GM12864 (cell line): Measurements from ENCODE around the gene GPR156.

Experiments used
- DNase-seq: peaks from one replicate; pipeline ENCODE4 v3.0.0-alpha.2; 2011; ENCODE audit warnings: low read depth
- H3K4me3 ChIP-seq: 2 replicates; pipeline ENCODE4 v1.5.1; 2011; ENCODE audit warnings: mild to moderate bottlenecking, low read depth, low read length, control low read depth
- TF ChIP-seq, protein P1 (sequence below): IDR thresholded peaks from 2 replicates; pipeline ENCODE4 v1.5.1; 2011; ENCODE audit warnings: low read depth, mild to moderate bottlenecking, moderate library complexity, low read length, control low read depth, inconsistent platforms; ENCODE audit errors: missing control alignments

Gene GPR156

DNA sequence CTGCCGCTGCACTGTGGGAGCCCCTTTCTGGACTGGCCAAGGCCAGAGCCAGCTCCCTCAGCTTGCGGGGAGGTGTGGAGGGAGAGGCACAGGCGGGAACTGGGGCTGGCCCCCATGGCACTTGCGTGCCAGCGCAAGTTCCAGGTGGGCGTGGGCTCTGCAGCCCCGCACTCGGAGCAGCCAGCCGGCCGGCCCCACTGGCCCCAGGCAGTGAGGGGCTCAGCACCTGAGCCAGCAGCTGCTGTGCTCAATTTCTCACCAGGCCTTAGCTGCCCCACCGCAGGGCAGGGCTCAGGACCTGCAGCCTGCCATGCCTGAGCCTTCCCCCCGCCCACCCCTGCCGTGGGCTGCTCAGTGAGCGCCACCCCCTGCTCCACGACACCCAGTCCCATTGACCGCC is 4.6 kb upstream of the GPR156 start:
- TF ChIP-seq, protein P1, sequence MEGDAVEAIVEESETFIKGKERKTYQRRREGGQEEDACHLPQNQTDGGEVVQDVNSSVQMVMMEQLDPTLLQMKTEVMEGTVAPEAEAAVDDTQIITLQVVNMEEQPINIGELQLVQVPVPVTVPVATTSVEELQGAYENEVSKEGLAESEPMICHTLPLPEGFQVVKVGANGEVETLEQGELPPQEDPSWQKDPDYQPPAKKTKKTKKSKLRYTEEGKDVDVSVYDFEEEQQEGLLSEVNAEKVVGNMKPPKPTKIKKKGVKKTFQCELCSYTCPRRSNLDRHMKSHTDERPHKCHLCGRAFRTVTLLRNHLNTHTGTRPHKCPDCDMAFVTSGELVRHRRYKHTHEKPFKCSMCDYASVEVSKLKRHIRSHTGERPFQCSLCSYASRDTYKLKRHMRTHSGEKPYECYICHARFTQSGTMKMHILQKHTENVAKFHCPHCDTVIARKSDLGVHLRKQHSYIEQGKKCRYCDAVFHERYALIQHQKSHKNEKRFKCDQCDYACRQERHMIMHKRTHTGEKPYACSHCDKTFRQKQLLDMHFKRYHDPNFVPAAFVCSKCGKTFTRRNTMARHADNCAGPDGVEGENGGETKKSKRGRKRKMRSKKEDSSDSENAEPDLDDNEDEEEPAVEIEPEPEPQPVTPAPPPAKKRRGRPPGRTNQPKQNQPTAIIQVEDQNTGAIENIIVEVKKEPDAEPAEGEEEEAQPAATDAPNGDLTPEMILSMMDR: no peak
- H3K4me3 ChIP-seq: no peak overlapping the region
- no peak for DNase-seq

DNA sequence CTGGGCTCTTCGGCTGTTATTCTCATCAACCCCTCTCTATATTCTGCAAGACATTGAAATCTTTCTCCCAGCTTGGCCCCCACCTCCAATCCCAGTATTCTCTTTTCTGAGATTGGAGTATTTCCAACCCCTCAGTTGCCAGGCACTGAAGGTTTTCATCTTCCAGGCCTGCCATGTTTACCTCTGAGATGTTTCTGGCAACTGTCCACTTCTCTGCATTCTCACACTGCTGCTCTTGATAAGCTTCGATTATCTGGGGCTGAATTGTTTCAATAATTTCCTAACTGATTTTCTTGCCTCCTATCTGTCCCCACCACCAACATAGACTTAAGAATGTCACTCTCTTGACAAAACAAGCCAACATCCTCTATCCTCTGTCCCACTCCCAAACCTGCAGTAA is 1.4 kb upstream of the GPR156 start:
- TF ChIP-seq, protein P1: no peak
- H3K4me3 ChIP-seq: no peak overlapping the region
- no peak for DNase-seq

DNA sequence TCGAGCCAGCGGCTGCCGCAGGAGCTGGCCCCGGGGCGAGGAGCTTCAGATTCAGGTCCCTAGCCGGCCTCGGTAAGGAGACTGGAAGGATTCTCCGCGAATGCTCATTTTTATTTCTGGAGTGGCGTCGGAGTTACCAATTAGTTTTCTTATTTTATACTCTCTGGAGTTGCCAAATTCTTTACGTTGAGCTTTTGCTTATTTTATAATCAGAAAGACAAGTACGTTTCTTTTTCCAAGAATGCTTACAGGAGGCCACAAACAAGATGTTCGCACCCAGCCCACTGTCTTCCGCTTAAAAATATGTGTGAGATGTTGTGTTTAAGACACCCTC is 453 bp upstream of the GPR156 start:
- DNase-seq: no peak
- TF ChIP-seq, protein P1: no peak
- no peak overlapping the region for H3K4me3 ChIP-seq

DNA sequence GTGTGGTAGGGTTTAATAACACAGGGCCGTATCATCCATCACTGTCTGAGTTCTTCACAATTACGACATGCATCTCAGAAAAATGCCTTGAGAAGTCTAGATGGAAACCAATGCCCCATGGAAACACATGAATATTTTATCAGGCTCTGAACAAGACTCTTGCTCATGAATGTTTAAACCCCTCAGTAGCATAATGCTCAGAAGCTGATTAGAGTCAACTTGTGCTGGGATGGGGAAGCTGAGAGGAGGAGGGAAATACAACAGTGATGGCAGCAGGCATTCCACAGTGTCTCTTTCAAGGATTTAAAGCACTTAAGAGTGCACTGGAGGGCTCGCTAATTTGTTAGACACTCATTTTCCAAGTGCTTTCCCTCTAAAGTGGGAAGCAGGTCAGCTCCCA is 3.8 kb downstream of the GPR156 start:
- no peak overlapping the region for H3K4me3 ChIP-seq
- TF ChIP-seq, protein P1: no peak
- DNase-seq: no peak

DNA sequence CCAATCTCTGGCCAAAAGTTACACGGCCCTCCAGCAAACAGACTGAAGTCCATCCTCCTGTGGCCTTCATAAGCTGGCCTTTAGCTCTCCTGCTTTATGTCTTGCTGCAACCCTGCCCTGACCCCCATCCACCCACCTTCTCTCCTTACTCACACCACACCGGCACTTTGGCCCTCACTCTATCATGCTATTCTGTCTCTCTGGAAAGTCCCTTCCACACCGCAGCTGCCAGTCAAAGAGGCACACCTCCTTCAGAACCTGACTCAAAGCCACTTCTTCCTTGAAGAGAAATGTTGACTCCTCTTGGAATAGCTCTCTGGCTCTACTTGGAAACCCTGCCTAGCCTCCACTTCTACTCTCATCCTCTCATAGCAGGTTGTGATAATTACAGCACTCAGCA is 4.5 kb downstream of the GPR156 start:
- no peak overlapping the region for H3K4me3 ChIP-seq

DNA sequence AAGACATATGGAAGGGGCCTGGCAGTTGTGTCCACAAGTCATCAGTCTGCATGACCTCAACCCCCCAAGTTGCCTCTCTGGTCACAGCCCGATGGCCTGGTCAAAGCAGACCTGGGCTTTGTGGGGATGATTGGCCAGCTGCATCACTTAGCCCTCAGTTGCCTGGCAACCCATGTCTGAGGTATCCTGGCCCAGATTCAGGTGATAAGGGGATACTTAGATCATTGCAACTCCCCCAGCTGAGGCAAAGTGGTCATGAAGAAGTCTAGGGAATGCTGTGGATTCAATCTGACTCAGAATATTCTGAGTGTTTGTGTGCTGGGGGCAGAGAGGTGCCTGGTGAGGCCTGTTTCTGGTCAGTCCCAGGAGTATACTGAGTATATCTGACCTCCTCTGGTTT is 5.0 kb downstream of the GPR156 start:
- TF ChIP-seq, protein P1: no peak
- DNase-seq: no peak
- no peak overlapping the region for H3K4me3 ChIP-seq

More for the DNA sequence above, 4.5 kb downstream of the GPR156 start:
- TF ChIP-seq, protein P1: no peak
- no peak for DNase-seq

DNA sequence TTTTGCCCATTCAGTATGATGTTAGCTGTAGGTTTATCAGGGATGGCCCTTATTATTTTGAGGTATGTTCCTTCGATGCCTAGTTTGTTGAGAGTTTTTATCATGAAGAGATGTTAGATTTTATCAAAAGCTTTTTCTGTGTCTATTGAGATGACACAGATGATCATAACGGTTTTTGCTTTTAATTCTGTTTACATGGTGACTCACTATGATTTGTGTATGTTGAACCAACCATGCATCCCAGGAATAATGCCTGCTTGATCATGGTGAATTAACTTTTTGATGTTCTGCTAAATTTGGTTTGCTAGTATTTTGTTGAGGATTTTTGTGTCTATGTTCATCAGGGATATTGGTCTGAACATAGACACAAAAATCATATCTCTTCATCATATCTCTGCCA is 8.3 kb downstream of the GPR156 start:
- TF ChIP-seq, protein P1: no peak
- no peak overlapping the region for H3K4me3 ChIP-seq
- DNase-seq: no peak
